ENCODE measurements around the gene MCM9.

The MCM9 gene

DNA sequence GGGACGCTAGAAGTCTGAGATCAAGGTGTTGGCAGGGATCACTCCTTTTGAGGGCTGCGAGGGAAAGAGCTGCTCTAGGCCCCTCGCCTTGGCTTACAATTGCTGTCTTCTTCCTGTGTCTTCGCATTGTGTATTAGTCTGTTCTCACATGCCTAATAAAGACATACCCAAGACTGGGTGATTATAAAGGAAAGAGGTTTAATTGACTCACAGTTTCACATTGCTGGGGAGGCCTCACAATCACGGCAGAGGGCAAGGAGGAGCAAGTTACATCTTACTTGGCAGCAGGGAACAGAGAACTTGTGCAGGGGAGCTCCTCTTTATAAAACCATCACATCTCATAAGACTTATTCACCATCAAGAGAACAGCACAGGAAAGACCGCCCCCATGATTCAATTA is 143.5 kb downstream of the MCM9 start:
- intact Hi-C loops (cut with DNase I; ENCODE audit: low total_unique reads) = no loop called here
- DNase-seq = no peak
- no peak overlapping the region for H3K4me3 ChIP-seq
- TF ChIP-seq, protein P1, sequence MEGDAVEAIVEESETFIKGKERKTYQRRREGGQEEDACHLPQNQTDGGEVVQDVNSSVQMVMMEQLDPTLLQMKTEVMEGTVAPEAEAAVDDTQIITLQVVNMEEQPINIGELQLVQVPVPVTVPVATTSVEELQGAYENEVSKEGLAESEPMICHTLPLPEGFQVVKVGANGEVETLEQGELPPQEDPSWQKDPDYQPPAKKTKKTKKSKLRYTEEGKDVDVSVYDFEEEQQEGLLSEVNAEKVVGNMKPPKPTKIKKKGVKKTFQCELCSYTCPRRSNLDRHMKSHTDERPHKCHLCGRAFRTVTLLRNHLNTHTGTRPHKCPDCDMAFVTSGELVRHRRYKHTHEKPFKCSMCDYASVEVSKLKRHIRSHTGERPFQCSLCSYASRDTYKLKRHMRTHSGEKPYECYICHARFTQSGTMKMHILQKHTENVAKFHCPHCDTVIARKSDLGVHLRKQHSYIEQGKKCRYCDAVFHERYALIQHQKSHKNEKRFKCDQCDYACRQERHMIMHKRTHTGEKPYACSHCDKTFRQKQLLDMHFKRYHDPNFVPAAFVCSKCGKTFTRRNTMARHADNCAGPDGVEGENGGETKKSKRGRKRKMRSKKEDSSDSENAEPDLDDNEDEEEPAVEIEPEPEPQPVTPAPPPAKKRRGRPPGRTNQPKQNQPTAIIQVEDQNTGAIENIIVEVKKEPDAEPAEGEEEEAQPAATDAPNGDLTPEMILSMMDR (IDR thresholded peaks at IDR 0.05) = no peak
- H3K27me3 ChIP-seq = no peaks in the 10 kb centered on the region
- H3K9me3 ChIP-seq = no peaks in the 10 kb centered on the region
- no peaks in the 10 kb centered on the region for H3K36me3 ChIP-seq
- H3K27ac ChIP-seq = no peak overlapping the region
- H3K4me1 ChIP-seq = no peaks in the 10 kb centered on the region

DNA sequence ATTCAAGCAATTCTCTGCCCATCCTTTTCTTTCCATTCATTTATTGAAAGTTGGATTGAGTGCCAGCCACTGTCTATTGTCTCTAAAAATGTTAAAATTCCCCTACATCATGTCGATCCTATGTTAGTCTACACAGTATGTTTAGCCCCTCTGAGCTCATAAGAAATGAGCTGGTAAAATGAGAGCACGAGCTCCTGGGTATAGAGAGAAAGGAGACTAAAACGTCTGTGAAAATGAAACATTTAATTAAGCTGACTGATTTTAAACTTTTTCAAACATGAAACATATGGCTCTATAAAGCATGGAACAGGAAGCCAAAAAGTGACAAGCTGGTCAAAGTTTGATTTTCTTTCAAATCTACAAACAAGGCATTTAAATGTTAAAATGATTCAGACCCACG is 145.0 kb downstream of the MCM9 start:
- Histone ChIP-seq H3K27me3 (no peaks in the 10 kb centered on the region), H3K4me1 (peaks cover 0 to under 1% (median 0%) of the 10 kb centered on the region in 4 donors), H3K9me3 (no peaks in the 10 kb centered on the region), H3K27ac (no peak overlapping the region), H3K4me3 (no peak overlapping the region), H3K36me3 (no peaks in the 10 kb centered on the region)
- intact Hi-C loops (cut with DNase I; ENCODE audit: low total_unique reads) = loop anchor here (10.0 kb wide), 1 partner anchor 515 kb away; no protein-coding TSS in a partner anchor
- DNase-seq = no peak
- TF ChIP-seq, protein P1 (IDR thresholded peaks at IDR 0.05) = no peak

DNA sequence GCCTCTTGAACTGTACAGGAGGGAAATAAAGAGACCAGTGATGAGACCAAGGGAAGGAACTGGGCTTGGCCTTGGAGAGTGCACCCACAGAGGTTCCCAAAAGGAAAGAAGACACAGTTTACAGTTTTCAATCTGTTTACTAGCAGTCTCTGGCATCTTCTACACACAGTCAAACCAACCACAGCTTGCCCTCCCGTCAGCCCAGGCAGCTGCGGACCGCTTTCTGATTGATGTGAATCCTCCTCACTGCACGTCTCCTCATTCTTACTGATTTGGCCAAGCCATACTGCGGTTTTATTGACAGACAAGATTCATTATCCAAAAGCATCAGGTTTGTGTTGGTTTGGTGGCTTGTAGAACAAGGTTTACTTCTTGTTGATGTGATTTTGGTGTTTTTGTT is 145.5 kb downstream of the MCM9 start:
- Histone ChIP-seq H3K27ac (no peak overlapping the region), H3K4me3 (no peak overlapping the region), H3K9me3 (no peaks in the 10 kb centered on the region), H3K4me1 (peaks cover 0 to 6% (median 2%) of the 10 kb centered on the region in 4 donors), H3K27me3 (no peaks in the 10 kb centered on the region), H3K36me3 (no peaks in the 10 kb centered on the region)
- DNase-seq = no peak
- intact Hi-C loops (cut with DNase I; ENCODE audit: low total_unique reads) = loop anchor here (10.0 kb wide), 1 partner anchor 515 kb away; no protein-coding TSS in a partner anchor
- TF ChIP-seq, protein P1 (IDR thresholded peaks at IDR 0.05) = no peak

DNA sequence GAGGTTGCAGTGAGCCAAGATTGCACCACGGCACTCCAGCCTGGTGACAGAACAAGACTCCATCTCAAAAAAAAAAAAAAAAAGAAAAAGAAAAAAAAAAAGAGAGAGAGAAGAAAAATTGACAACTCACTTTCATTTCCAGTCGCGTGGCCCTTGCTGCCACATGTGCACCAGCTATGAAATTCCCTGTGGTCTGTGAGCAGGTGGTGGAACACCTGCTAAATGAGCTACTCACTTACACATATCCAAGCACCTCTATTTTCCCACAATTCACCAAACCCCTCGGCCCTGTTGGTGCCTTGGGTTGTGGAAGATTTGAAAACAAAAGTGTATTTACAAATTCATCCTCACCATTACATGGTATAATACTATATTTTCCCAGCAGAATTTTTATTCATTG is 146.3 kb downstream of the MCM9 start:
- TF ChIP-seq, protein P1 (IDR thresholded peaks at IDR 0.05) = no peak
- no peaks in the 10 kb centered on the region for H3K36me3 ChIP-seq
- no peaks in the 10 kb centered on the region for H3K9me3 ChIP-seq
- H3K27me3 ChIP-seq = no peaks in the 10 kb centered on the region
- H3K4me3 ChIP-seq = no peak overlapping the region
- no peak for DNase-seq
- intact Hi-C loops (cut with DNase I; ENCODE audit: low total_unique reads) = loop anchor here (10.0 kb wide), 1 partner anchor 514 kb away; no protein-coding TSS in a partner anchor
- no peak overlapping the region for H3K27ac ChIP-seq
- peaks cover 0 to 6% (median 2%) of the 10 kb centered on the region in 4 donors for H3K4me1 ChIP-seq

DNA sequence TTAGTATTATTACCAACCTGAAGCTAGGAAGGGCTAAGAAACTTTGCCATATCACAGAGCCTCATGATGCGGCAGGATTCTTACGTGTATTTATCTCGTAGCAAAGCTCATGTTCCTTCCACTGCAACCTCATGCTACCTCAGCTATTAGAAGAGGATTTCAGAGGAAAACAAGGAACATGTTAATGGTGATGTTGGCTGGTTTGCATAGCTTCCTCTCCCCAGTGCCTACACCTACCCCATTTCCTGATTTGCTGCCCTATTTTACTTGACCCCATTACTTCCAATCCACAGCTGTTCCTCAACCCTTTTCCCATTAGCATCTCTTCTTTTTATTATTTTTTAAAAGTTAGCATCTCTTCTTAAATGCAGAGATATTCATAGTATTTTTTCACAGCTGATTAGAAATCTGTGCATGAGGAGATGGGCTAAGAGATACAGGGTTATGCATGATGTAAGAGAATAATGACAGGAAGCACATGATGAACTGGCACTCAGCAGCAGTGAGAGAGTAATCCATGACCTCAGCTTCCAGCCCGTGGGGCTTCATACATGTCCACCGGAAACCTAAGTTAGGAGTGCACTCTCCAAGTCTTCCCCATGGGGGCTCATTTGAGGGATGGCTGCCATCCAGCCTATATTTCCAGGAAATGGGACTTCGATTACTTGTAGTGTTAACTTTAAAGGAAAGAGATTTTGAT is 147.1 kb downstream of the MCM9 start:
- intact Hi-C loops (cut with DNase I; ENCODE audit: low total_unique reads) = loop anchor here (10.0 kb wide), 1 partner anchor 513 kb away; no protein-coding TSS in a partner anchor
- Histone ChIP-seq H3K9me3 (no peaks in the 10 kb centered on the region), H3K4me1 (peaks cover 0 to 6% (median 2%) of the 10 kb centered on the region in 4 donors), H3K4me3 (no peak overlapping the region), H3K27ac (no peak overlapping the region), H3K36me3 (no peaks in the 10 kb centered on the region), H3K27me3 (no peaks in the 10 kb centered on the region)
- DNase-seq = no peak
- TF ChIP-seq, protein P1 (IDR thresholded peaks at IDR 0.05) = no peak
